GM12878 (cell line): ENCODE results near the gene INHBB. TPM values are rescaled to one million over a fixed set of nuclear protein-coding genes. Genes with fewer than 3 reads are reported as not detected.

Experiments used
- ATAC-seq: fragments of 200-7000 bp; cut with Tn5 transposase; 3 replicates; pipeline ENCODE4 v1.9.1; 2020; ENCODE audit warnings: mild to moderate bottlenecking, moderate library complexity
- BruUV-seq: library from RNA; stranded (reverse); fragments of 400-500 nt; replicated peaks from 2 replicates; lab custom pipeline; 2021; lab: Mats Ljungman, UMichigan
- CTCF ChIA-PET: fragments of 300-600 bp; sonication (Branson Sonifier 250); formaldehyde crosslinking; extraction: SDS; loops from one replicate; lab custom pipeline; 2021; ENCODE audit warnings: inconsistent platforms; lab: Yijun Ruan, JAX
- POLR2A ChIA-PET: fragments of 350-600 bp; formaldehyde crosslinking; extraction: SDS; loops from one replicate; lab custom pipeline; 2021; ENCODE audit warnings: inconsistent platforms; lab: Charles Lee
- RAD21 ChIA-PET: fragments of 300-600 bp; sonication (Branson Sonifier 250); formaldehyde crosslinking; loops from one replicate; lab custom pipeline; 2023; ENCODE audit warnings: antibody characterized with exemption; ENCODE audit not compliant: unreplicated experiment; lab: Charles Lee
- SMC1A ChIA-PET: fragments of 300-600 bp; sonication (Branson Sonifier 250); formaldehyde crosslinking; loops from one replicate; lab custom pipeline; 2023; ENCODE audit not compliant: unreplicated experiment, uncharacterized antibody; lab: Charles Lee
- DNase-seq: peaks from one replicate; pipeline ENCODE4 v3.0.0-alpha.2; 2011; ENCODE audit warnings: low read depth, low spot score
- FAIRE-seq: peaks from 3 replicates; lab custom pipeline; 2011; peaks lifted over from hg19 to GRCh38; lab: Jason Lieb, UNC
- H2AFZ ChIP-seq: 2 replicates; pipeline ENCODE4 v1.6.0; 2011; ENCODE audit warnings: low read depth, low read length, control low read depth; ENCODE audit not compliant: control insufficient read depth
- H3K27ac ChIP-seq: 2 replicates; pipeline ENCODE4 v1.5.1; 2011; ENCODE audit warnings: control low read depth; ENCODE audit not compliant: control insufficient read depth, insufficient read depth
- H3K27me3 ChIP-seq, 2 experiments: replicated peaks in 1 of 2; 2 replicates each; pipeline versions ENCODE4 v1.6.0 to v1.6.1; 2011; ENCODE audit warnings: low read length in 1 of 2; ENCODE audit not compliant: control insufficient read depth in 2 of 2, insufficient read depth in 2 of 2
- H3K36me3 ChIP-seq, 2 experiments: 2 replicates each; pipeline ENCODE4 v1.5.1; 2011; ENCODE audit warnings: low read length in 1 of 2; ENCODE audit not compliant: control insufficient read depth in 2 of 2, insufficient read depth in 2 of 2
- H3K4me1 ChIP-seq: 2 replicates; pipeline ENCODE4 v1.6.1; 2011; ENCODE audit warnings: mild to moderate bottlenecking, low read length, moderate library complexity, mixed read lengths; ENCODE audit not compliant: control insufficient read depth, insufficient read depth
- H3K4me2 ChIP-seq: 2 replicates; pipeline ENCODE4 v1.6.0; 2011; ENCODE audit warnings: control low read depth; ENCODE audit not compliant: control insufficient read depth, insufficient read depth
- H3K4me3 ChIP-seq: fragments of 200-600 bp; sonication (generic); 2 replicates; pipeline ENCODE4 v1.5.1; 2016
- H3K79me2 ChIP-seq: 2 replicates; pipeline ENCODE4 v1.6.0; 2011; ENCODE audit warnings: low read length; ENCODE audit not compliant: control insufficient read depth, insufficient read depth
- H3K9ac ChIP-seq: 2 replicates; pipeline ENCODE4 v1.8.0; 2011; ENCODE audit warnings: low read length, control low read depth, mixed read lengths; ENCODE audit not compliant: control insufficient read depth, insufficient read depth
- H3K9me3 ChIP-seq: replicated peaks from 3 replicates; pipeline ENCODE4 v1.5.1; 2011; ENCODE audit warnings: mild to moderate bottlenecking, low read length; ENCODE audit not compliant: control insufficient read depth, insufficient read depth
- H4K20me1 ChIP-seq: 2 replicates; pipeline ENCODE4 v1.6.0; 2011; ENCODE audit not compliant: control insufficient read depth, insufficient read depth
- CREB1 ChIP-seq: IDR thresholded peaks from 2 replicates; pipeline ENCODE4 v1.6.1; 2012; ENCODE audit warnings: low read depth, mild to moderate bottlenecking, inconsistent platforms
- MYC ChIP-seq: IDR thresholded peaks from 2 replicates; pipeline ENCODE4 v1.6.1; 2011; ENCODE audit warnings: mild to moderate bottlenecking, low read length, moderate library complexity, inconsistent platforms; ENCODE audit not compliant: insufficient read depth, insufficient replicate concordance, insufficient read length, severe bottlenecking
- NR2C1 ChIP-seq: fragments of 450-650 bp; IDR thresholded peaks from 2 replicates; pipeline ENCODE4 v1.6.1; 2017; ENCODE audit warnings: antibody characterized with exemption, mild to moderate bottlenecking, moderate library complexity
- POLR2AphosphoS2 ChIP-seq: IDR thresholded peaks from 2 replicates; pipeline ENCODE4 v1.6.1; 2011; ENCODE audit warnings: low read depth, mild to moderate bottlenecking, low read length, improper control_type of control experiment, moderate library complexity
- SRF ChIP-seq, 2 experiments: IDR thresholded peaks; 2 replicates each; pipeline ENCODE4 v1.6.1; 2011; ENCODE audit warnings: low read depth in 2 of 2, low read length in 2 of 2, mild to moderate bottlenecking in 1 of 2, moderate library complexity in 1 of 2
- WGBS: methylation state at CpG from one replicate; pipeline ENCODE4 v1.1.6; 2016; ENCODE audit warnings: low lambda C conversion rate; ENCODE audit not compliant: insufficient replicate concordance, insufficient coverage; ENCODE audit errors: missing lambda C conversion rate; 5-methylcytosine and 5-hydroxymethylcytosine counted together
- in situ Hi-C: fragments of 300-500 bp; cut with MboI; formaldehyde crosslinking; loops from 9 replicates; pipeline ENCODE4 v1.14.3; 2018; ENCODE audit warnings: mixed read lengths
- intact Hi-C: fragments of 100-400 bp; cut with micrococcal nuclease; formaldehyde crosslinking; loops from one replicate; pipeline ENCODE4 v1.14.2; 2022; ENCODE audit not compliant: unreplicated experiment
- polyA plus RNA-seq, 11 experiments: library from polyadenylated mRNA; depleted of rRNA in 4 of 11; unstranded in 6 of 11; stranded (reverse) in 5 of 11; fragments of >200 nt; fragmentation: Nextera tagmentation in 4 of 11; fragmentation: Illumina TruSeq in 1 of 11; extraction: Ambion mirVana in 4 of 11; extraction: Trizol in 1 of 11; gene quantifications; 1 replicate in 1 of 11; 2 replicates in 10 of 11; pipeline versions ENCODE4 v1.2.1 to v1.2.3, GENCODE V29; 2011 to 2016; ENCODE audit warnings: inconsistent platforms in 2 of 11, missing spikeins in 2 of 11, low read depth in 1 of 11
- total RNA-seq, 4 experiments: library from RNA; depleted of rRNA in 3 of 4; stranded (reverse); fragments of >200 nt in 3 of 4; fragmentation: Illumina TruSeq in 1 of 4; extraction: Trizol in 1 of 4; gene quantifications; 2 replicates each; pipeline versions ENCODE4 v1.2.1 to v1.2.3, GENCODE V29; 2013 to 2021
- TF ChIP-seq, protein P1 (sequence below): IDR thresholded peaks from 2 replicates; pipeline ENCODE4 v1.6.1; 2012; ENCODE audit warnings: low read depth, low read length, improper control_type of control experiment
- TF ChIP-seq, protein P2 (sequence below): fragments of 450-650 bp; IDR thresholded peaks from 2 replicates; pipeline ENCODE4 v1.6.1; 2018; ENCODE audit warnings: mild to moderate bottlenecking, low read depth, moderate library complexity; ENCODE audit not compliant: partially characterized antibody
- TF ChIP-seq, protein P3 (sequence below): fragments of 450-650 bp; conservative IDR thresholded peaks from 2 replicates; pipeline ENCODE4 v1.6.1; 2017; ENCODE audit warnings: mild to moderate bottlenecking, moderate library complexity

The INHBB gene
- total and polyA plus RNA-seq, 10 of the 15 experiments (the other 5 are each of a cell fraction or from before 2014, with no cell fraction given) = 0.05 TPM; not detected in 9

DNA sequence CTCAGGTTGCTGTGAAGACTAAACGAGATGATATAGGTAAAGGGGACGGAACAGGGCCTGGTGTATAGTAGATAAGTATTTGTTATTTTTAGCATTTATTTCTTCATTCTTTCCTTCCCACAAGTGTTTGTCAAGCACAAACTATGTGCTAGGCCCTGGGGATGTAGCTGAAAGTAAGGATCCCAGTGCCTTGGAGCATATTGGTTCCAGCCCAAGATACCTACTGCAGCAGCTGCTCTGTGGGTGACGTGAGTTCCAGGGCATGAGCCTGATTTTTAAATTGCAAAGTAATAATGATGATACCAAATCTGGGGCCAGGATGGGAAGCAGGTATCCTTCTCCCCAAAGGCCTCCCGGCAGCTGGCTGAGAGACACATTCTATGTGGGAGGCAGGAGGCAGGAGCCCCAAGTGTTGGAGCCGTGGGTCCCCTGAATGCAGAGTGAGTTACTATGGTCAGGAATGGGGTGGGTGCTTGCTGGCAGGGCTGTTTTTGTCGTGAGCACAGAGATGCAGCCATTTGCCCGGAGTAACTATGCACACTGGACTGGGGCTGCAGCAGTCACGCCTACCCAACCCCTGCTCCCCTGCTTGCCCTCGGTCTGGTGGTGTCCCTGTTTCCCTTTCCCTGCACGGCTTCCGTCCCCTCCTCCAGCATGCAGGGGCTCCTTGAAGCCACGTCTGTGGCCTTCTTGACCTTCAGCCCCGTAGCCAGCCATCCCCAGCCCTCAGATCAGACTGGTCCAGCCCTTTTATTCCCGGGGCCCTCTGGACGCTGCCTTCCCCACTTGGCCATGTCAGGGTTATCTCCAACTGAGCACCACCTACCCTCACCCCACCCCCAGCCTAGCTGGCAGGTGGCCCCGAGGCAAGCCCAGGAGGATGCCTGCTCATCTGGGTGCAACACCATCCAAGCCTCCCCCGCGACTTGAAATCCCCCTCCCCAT, 52.4 kb downstream of the INHBB start:
- H3K9me3 ChIP-seq = no peaks in the 10 kb centered on the region
- SMC1A ChIA-PET = no interaction called here
- no peak for ATAC-seq
- WGBS = 19% methylated on average over 18 of the region's 18 CpGs
- TF ChIP-seq POLR2AphosphoS2 (no peak), SRF (IDR thresholded peaks at IDR 0.05; ENCODE audit: low read depth in 2 of 2, low read length in 2 of 2) (no peak)
- TF ChIP-seq, all 136 proteins: peak for 0
- Histone ChIP-seq H3K79me2 (no peaks in the 10 kb centered on the region), H4K20me1 (no peaks in the 10 kb centered on the region), H3K27me3 (no peaks in the 10 kb centered on the region; a peak in 2 of 4 replicates), H3K4me3 (no peak overlapping the region), H3K9ac (no peak overlapping the region), H3K27ac (no peak overlapping the region), H3K4me2 (no peak overlapping the region), H2AFZ (no peak overlapping the region), H3K36me3 (no peaks in the 10 kb centered on the region), H3K4me1 (no peaks in the 10 kb centered on the region)
- BruUV-seq = no TSS peak
- RAD21 ChIA-PET = no interaction called here
- POLR2A ChIA-PET = no interaction called here
- CTCF ChIA-PET = no interaction called here
- no peak for FAIRE-seq
- in situ Hi-C loops (no loop called here), intact Hi-C loops (no loop called here)
- DNase-seq = no peak

DNA sequence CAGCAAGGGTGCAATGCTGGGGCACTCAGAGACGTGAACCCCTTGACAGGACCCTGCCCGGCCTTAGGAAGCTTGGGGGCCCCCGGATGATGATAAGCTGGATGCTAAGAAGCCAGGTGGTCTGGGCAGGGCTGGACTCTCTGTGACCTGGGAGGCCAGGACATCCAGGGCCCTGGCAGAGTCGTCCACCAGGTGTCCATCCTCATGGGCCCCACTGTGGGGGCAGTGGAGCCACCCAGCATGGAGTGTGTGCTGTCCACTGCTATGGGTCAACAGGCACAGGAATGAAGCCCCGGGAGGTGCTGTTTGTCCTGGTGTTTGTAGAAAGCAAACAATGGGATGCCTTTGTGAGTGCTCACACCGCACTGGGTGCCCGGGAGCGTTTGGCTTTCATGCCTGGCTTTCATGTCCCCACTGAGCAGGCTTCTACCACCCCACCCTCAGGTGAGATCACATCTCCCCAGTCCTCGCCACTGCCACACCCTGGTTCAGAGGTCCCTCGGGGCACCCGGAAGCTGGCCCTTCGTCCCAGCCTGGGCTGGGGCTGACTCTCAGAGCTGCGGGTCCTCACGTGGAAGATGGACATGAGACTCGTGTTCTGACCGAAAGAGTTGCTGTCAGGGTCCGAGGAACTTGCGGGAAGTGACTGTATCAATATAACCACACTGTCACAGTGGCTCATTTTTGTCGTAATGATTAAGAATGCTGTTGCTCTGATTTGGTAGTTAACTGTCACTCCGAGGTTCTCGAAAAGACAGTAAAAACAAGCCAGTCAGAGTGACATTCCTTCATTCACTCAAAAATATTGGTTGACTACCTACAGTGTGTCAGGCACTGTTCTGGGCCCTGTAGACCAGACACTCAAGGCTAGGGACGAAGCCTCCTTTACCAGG, 53.3 kb downstream of the INHBB start:
- ChIA-PET CTCF (no interaction called here), POLR2A (no interaction called here), SMC1A (no interaction called here), RAD21 (no interaction called here)
- Histone ChIP-seq H3K27ac (no peak overlapping the region), H3K9ac (no peak overlapping the region), H3K4me2 (no peak overlapping the region), H3K79me2 (no peaks in the 10 kb centered on the region), H2AFZ (no peak overlapping the region), H3K4me3 (no peak overlapping the region), H4K20me1 (no peaks in the 10 kb centered on the region), H3K9me3 (no peaks in the 10 kb centered on the region), H3K36me3 (no peaks in the 10 kb centered on the region), H3K27me3 (no peaks in the 10 kb centered on the region; a peak in 2 of 4 replicates), H3K4me1 (no peaks in the 10 kb centered on the region)
- BruUV-seq = no TSS peak
- intact Hi-C loops = no loop called here
- FAIRE-seq (no peak), DNase-seq (no peak), ATAC-seq (no peak)
- 21% methylated on average over 22 of the region's 22 CpGs for WGBS
- in situ Hi-C loops = no loop called here
- TF ChIP-seq NR2C1 = no peak
- TF ChIP-seq, protein P1, sequence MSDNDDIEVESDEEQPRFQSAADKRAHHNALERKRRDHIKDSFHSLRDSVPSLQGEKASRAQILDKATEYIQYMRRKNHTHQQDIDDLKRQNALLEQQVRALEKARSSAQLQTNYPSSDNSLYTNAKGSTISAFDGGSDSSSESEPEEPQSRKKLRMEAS = no peak
- TF ChIP-seq, protein P2, sequence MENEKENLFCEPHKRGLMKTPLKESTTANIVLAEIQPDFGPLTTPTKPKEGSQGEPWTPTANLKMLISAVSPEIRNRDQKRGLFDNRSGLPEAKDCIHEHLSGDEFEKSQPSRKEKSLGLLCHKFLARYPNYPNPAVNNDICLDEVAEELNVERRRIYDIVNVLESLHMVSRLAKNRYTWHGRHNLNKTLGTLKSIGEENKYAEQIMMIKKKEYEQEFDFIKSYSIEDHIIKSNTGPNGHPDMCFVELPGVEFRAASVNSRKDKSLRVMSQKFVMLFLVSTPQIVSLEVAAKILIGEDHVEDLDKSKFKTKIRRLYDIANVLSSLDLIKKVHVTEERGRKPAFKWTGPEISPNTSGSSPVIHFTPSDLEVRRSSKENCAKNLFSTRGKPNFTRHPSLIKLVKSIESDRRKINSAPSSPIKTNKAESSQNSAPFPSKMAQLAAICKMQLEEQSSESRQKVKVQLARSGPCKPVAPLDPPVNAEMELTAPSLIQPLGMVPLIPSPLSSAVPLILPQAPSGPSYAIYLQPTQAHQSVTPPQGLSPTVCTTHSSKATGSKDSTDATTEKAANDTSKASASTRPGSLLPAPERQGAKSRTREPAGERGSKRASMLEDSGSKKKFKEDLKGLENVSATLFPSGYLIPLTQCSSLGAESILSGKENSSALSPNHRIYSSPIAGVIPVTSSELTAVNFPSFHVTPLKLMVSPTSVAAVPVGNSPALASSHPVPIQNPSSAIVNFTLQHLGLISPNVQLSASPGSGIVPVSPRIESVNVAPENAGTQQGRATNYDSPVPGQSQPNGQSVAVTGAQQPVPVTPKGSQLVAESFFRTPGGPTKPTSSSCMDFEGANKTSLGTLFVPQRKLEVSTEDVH = no peak
- no peak for TF ChIP-seq MYC
- TF ChIP-seq, protein P3, sequence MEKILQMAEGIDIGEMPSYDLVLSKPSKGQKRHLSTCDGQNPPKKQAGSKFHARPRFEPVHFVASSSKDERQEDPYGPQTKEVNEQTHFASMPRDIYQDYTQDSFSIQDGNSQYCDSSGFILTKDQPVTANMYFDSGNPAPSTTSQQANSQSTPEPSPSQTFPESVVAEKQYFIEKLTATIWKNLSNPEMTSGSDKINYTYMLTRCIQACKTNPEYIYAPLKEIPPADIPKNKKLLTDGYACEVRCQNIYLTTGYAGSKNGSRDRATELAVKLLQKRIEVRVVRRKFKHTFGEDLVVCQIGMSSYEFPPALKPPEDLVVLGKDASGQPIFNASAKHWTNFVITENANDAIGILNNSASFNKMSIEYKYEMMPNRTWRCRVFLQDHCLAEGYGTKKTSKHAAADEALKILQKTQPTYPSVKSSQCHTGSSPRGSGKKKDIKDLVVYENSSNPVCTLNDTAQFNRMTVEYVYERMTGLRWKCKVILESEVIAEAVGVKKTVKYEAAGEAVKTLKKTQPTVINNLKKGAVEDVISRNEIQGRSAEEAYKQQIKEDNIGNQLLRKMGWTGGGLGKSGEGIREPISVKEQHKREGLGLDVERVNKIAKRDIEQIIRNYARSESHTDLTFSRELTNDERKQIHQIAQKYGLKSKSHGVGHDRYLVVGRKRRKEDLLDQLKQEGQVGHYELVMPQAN = no peak
- TF ChIP-seq CREB1 = no peak
